H9 (cell line): ENCODE data around the gene SHCBP1. TPM values are rescaled to one million over a fixed set of nuclear protein-coding genes. Genes with fewer than 3 reads are reported as not detected.

Experiments used
- DNase-seq: peaks from one replicate; pipeline ENCODE4 v3.0.0-alpha.2; 2017
- H2AFZ ChIP-seq: one replicate; pipeline ENCODE4 v1.6.1; 2013; ENCODE audit warnings: mild to moderate bottlenecking, low read length, control low read depth, moderate library complexity
- H2AK5ac ChIP-seq: 2 replicates; pipeline ENCODE4 v1.6.1; 2013; ENCODE audit warnings: low read length, control low read depth, mixed read lengths; ENCODE audit not compliant: insufficient read length
- H2BK120ac ChIP-seq: one replicate; pipeline ENCODE4 v1.6.1; 2013; ENCODE audit warnings: low read depth, mild to moderate bottlenecking, low read length, control low read depth, inconsistent platforms; ENCODE audit not compliant: poor library complexity, severe bottlenecking
- H2BK12ac ChIP-seq: 2 replicates; pipeline ENCODE4 v1.6.1; 2013; ENCODE audit warnings: low read length, control low read depth, mixed read lengths, low read depth; ENCODE audit not compliant: insufficient read length
- H2BK15ac ChIP-seq: 2 replicates; pipeline ENCODE4 v1.6.1; 2013; ENCODE audit warnings: low read depth, low read length, control low read depth
- H2BK20ac ChIP-seq: one replicate; pipeline ENCODE4 v1.6.1; 2013; ENCODE audit warnings: low read depth, mild to moderate bottlenecking, low read length, control low read depth, inconsistent platforms; ENCODE audit not compliant: poor library complexity, severe bottlenecking
- H2BK5ac ChIP-seq: 2 replicates; pipeline ENCODE4 v1.6.1; 2013; ENCODE audit warnings: low read length, control low read depth, mixed read lengths; ENCODE audit not compliant: insufficient read length
- H3K14ac ChIP-seq: 2 replicates; pipeline ENCODE4 v1.6.1; 2013; ENCODE audit warnings: low read length, control low read depth; ENCODE audit not compliant: insufficient read depth
- H3K18ac ChIP-seq: 2 replicates; pipeline ENCODE4 v1.6.1; 2013; ENCODE audit warnings: low read depth, mild to moderate bottlenecking, mixed read lengths, low read length, control low read depth; ENCODE audit not compliant: insufficient read length
- H3K23ac ChIP-seq: 2 replicates; pipeline ENCODE4 v1.6.1; 2013; ENCODE audit warnings: low read length, control low read depth, mixed read lengths, low read depth; ENCODE audit not compliant: insufficient read length
- H3K23me2 ChIP-seq: 2 replicates; pipeline ENCODE4 v1.6.1; 2013; ENCODE audit warnings: low read depth, mild to moderate bottlenecking, mixed read lengths, low read length, control low read depth; ENCODE audit not compliant: insufficient read length, poor library complexity, severe bottlenecking
- H3K27ac ChIP-seq: 2 replicates; pipeline ENCODE4 v1.5.1; 2013; ENCODE audit warnings: low read length, control low read depth, mixed read lengths, low read depth; ENCODE audit not compliant: insufficient read length
- H3K27me3 ChIP-seq: 2 replicates; pipeline ENCODE4 v1.6.1; 2013; ENCODE audit warnings: low read length, control low read depth, inconsistent platforms; ENCODE audit not compliant: insufficient read depth
- H3K4ac ChIP-seq: 2 replicates; pipeline ENCODE4 v1.6.1; 2013; ENCODE audit warnings: low read depth, mild to moderate bottlenecking, control low read depth, inconsistent platforms, low read length, moderate library complexity
- H3K4me1 ChIP-seq: 2 replicates; pipeline ENCODE4 v1.6.1; 2013; ENCODE audit warnings: low read length, control low read depth, inconsistent platforms; ENCODE audit not compliant: insufficient read depth
- H3K4me2 ChIP-seq: 2 replicates; pipeline ENCODE4 v1.6.1; 2013; ENCODE audit warnings: low read length, control low read depth, mixed read lengths; ENCODE audit not compliant: insufficient read length, insufficient read depth
- H3K56ac ChIP-seq: 2 replicates; pipeline ENCODE4 v1.6.1; 2013; ENCODE audit warnings: low read depth, mild to moderate bottlenecking, mixed read lengths, low read length, control low read depth; ENCODE audit not compliant: insufficient read length
- H3K79me1 ChIP-seq: 2 replicates; pipeline ENCODE4 v1.6.1; 2013; ENCODE audit warnings: low read depth, mild to moderate bottlenecking, moderate library complexity, low read length, control low read depth, inconsistent platforms; ENCODE audit not compliant: insufficient read depth, poor library complexity, severe bottlenecking
- H3K79me2 ChIP-seq: 2 replicates; pipeline ENCODE4 v1.6.1; 2013; ENCODE audit warnings: low read length, control low read depth, inconsistent platforms; ENCODE audit not compliant: insufficient read depth
- H3K9ac ChIP-seq: 2 replicates; pipeline ENCODE4 v1.6.1; 2013; ENCODE audit warnings: low read length, control low read depth, mixed read lengths; ENCODE audit not compliant: insufficient read length; ENCODE audit errors: extremely low read depth
- H3K9me3 ChIP-seq: one replicate; pipeline ENCODE4 v1.6.1; 2013; ENCODE audit warnings: low read depth, low read length, inconsistent platforms; ENCODE audit not compliant: control insufficient read depth
- H3T11ph ChIP-seq: one replicate; pipeline ENCODE4 v1.6.1; 2013; ENCODE audit warnings: mild to moderate bottlenecking, low read length, control low read depth, inconsistent platforms
- H4K20me1 ChIP-seq: one replicate; pipeline ENCODE4 v1.6.1; 2013; ENCODE audit not compliant: control insufficient read depth, insufficient read length, insufficient read depth
- H4K5ac ChIP-seq: 2 replicates; pipeline ENCODE4 v1.6.1; 2013; ENCODE audit warnings: low read depth, mild to moderate bottlenecking, mixed read lengths, low read length, control low read depth; ENCODE audit not compliant: insufficient read length
- H4K8ac ChIP-seq: replicated peaks from 2 replicates; pipeline ENCODE4 v1.6.1; 2013; ENCODE audit warnings: low read length, control low read depth, mixed read lengths, low read depth; ENCODE audit not compliant: insufficient read length
- H4K91ac ChIP-seq: 2 replicates; pipeline ENCODE4 v1.6.1; 2013; ENCODE audit warnings: low read depth, mild to moderate bottlenecking, moderate library complexity, mixed read lengths, low read length, control low read depth; ENCODE audit not compliant: insufficient read length
- H3K27ac Mint-ChIP-seq, 3 experiments: 2 replicates in 2 of 3; 3 replicates in 1 of 3; pipeline ENCODE4 v1.8.0; 2020 to 2021; ENCODE audit warnings: mixed read lengths in 3 of 3, mild to moderate bottlenecking in 1 of 3, moderate library complexity in 1 of 3
- H3K27me3 Mint-ChIP-seq: 2 replicates; pipeline ENCODE4 v1.8.0; 2021; ENCODE audit warnings: low read depth, mild to moderate bottlenecking, moderate library complexity, mixed read lengths
- H3K36me3 Mint-ChIP-seq, 3 experiments: 2 replicates in 2 of 3; 3 replicates in 1 of 3; pipeline ENCODE4 v1.8.0; 2020 to 2021; ENCODE audit warnings: low read depth in 3 of 3, mixed read lengths in 3 of 3; ENCODE audit not compliant: insufficient read depth in 1 of 3
- H3K4me1 Mint-ChIP-seq, 2 experiments: 2 replicates each; pipeline ENCODE4 v1.8.0; 2020; ENCODE audit warnings: mixed read lengths in 2 of 2
- H3K4me3 Mint-ChIP-seq, 2 experiments: 2 replicates in 1 of 2; 3 replicates in 1 of 2; pipeline ENCODE4 v1.8.0; 2020 to 2021; ENCODE audit warnings: mild to moderate bottlenecking in 2 of 2, mixed read lengths in 2 of 2, moderate library complexity in 1 of 2
- H3K9me3 Mint-ChIP-seq, 2 experiments: 2 replicates in 1 of 2; 3 replicates in 1 of 2; pipeline ENCODE4 v1.8.0; 2020; ENCODE audit warnings: mild to moderate bottlenecking in 2 of 2, mixed read lengths in 2 of 2, moderate library complexity in 1 of 2
- WGBS: extraction: QIAGEN DNeasy Blood & Tissue Kit; methylation state at CpG from one replicate; pipeline ENCODE4 v1.1.7; 2013; ENCODE audit warnings: missing lambda C conversion rate, low lambda C conversion rate, mixed read lengths; ENCODE audit not compliant: insufficient read length; ENCODE audit errors: extremely low coverage; 5-methylcytosine and 5-hydroxymethylcytosine counted together
- total RNA-seq: library from RNA; stranded (reverse); gene quantifications from 2 replicates; pipeline ENCODE4 v1.2.1, GENCODE V29; 2021
- TF ChIP-seq, protein P1 (sequence below): fragments of 200-600 bp; sonication (generic); conservative IDR thresholded peaks from 3 replicates; pipeline ENCODE4 v1.8.0; 2021; ENCODE audit warnings: antibody characterized with exemption, mild to moderate bottlenecking

SHCBP1 gene
- total RNA-seq, 1 experiment from 2014 or later = 16.6 TPM

DNA sequence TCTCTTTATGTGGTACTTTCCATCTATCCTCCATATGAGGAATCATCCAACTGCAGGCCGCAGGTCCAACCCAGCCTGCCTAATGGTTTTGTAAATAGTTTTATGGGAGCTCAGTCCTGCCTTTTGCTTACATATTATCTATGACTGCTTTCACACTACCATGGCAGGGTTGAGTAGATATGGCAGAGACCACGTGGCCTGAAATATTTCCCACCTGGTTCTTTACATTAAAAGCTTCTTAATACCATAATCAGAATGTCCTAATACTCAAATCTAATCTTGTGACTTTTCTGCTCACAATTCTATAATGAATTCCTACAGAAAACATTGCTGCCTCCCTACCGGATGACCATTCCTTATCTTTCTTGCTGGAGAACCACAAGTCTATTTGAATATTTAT is 71.7 kb downstream of the SHCBP1 start:
- Histone ChIP-seq H2BK120ac (no peak overlapping the region), H4K20me1 (no peaks in the 10 kb centered on the region), H3K23ac (no peak overlapping the region), H2BK12ac (no peak overlapping the region), H2AK5ac (no peak overlapping the region), H3K4ac (no peak overlapping the region), H3K79me2 (no peaks in the 10 kb centered on the region), H3K9ac (no peak overlapping the region), H2BK15ac (no peak overlapping the region), H3K56ac (no peak overlapping the region), H3K18ac (no peak overlapping the region), H2BK20ac (no peak overlapping the region), H4K5ac (no peak overlapping the region), H3K27me3 (no peaks in the 10 kb centered on the region), H4K8ac (no peak overlapping the region), H3K79me1 (no peaks in the 10 kb centered on the region), H4K91ac (no peak overlapping the region), H3K9me3 (peaks cover 7% of the 10 kb centered on the region), H3T11ph (no peak overlapping the region), H3K4me1 (no peaks in the 10 kb centered on the region), H2AFZ (no peak overlapping the region), H2BK5ac (no peak overlapping the region), H3K14ac (no peak overlapping the region), H3K27ac (no peak overlapping the region), H3K4me2 (no peak overlapping the region), H3K23me2 (no peaks in the 10 kb centered on the region)
- no peak for DNase-seq
- TF ChIP-seq, protein P1, sequence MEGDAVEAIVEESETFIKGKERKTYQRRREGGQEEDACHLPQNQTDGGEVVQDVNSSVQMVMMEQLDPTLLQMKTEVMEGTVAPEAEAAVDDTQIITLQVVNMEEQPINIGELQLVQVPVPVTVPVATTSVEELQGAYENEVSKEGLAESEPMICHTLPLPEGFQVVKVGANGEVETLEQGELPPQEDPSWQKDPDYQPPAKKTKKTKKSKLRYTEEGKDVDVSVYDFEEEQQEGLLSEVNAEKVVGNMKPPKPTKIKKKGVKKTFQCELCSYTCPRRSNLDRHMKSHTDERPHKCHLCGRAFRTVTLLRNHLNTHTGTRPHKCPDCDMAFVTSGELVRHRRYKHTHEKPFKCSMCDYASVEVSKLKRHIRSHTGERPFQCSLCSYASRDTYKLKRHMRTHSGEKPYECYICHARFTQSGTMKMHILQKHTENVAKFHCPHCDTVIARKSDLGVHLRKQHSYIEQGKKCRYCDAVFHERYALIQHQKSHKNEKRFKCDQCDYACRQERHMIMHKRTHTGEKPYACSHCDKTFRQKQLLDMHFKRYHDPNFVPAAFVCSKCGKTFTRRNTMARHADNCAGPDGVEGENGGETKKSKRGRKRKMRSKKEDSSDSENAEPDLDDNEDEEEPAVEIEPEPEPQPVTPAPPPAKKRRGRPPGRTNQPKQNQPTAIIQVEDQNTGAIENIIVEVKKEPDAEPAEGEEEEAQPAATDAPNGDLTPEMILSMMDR = no peak
- peaks cover 37 to 54% of the 10 kb centered on the region in 2 experiments for H3K9me3 Mint-ChIP-seq
- no peaks in the 10 kb centered on the region for H3K36me3 Mint-ChIP-seq
- H3K4me3 Mint-ChIP-seq = no peak overlapping the region
- H3K4me1 Mint-ChIP-seq = no peaks in the 10 kb centered on the region
- H3K27me3 Mint-ChIP-seq = peaks cover under 1% of the 10 kb centered on the region
- no peak overlapping the region for H3K27ac Mint-ChIP-seq
- WGBS = no CpG with 5 or more reads among the region's 3 CpGs

Other genes starting within 250 kb of the SHCBP1 start
- 66.9 and 70.4 TPM in 2 replicates for gene VPS35, start 67.8 kb upstream of the SHCBP1 start, total RNA-seq
- gene ORC6, start 68.3 kb upstream of the SHCBP1 start, total RNA-seq = 85.1 and 95.0 TPM in 2 replicates
- 0.39 and 0.90 TPM in 2 replicates for gene MYLK3, start 127.0 kb upstream of the SHCBP1 start, total RNA-seq
- gene C16orf87, start 209.8 kb upstream of the SHCBP1 start, total RNA-seq = 16.7 and 18.2 TPM in 2 replicates